GM12892 (cell line): ENCODE data around the gene USP38.

Source experiments
- POLR2A ChIP-seq: IDR thresholded peaks from 2 replicates; pipeline ENCODE4 v1.6.1; 2011; ENCODE audit warnings: low read depth, low read length, control low read depth
- TAF1 ChIP-seq: IDR thresholded peaks from 2 replicates; pipeline ENCODE4 v1.6.1; 2011; ENCODE audit warnings: low read depth, mild to moderate bottlenecking, control low read depth, low read length, borderline replicate concordance

DNA sequence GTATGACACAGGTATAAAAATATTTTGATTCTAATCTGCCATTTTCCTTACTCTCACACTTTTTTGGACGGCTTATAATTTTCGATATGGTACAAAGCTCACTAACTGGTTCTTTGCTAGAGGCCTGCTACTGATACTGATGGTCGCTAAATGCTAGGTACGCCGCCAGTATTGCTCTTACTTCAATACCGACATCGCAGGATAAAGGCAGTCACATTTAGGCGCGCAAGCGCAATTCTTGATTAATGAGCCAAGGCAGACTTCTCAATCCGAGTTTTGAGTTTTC, 557 bp upstream of the USP38 start:
- TF ChIP-seq TAF1 (no peak), POLR2A (no peak)
